Kidney (tissue), 14 donors: ENCODE results near the gene DNASE1L3. TPM values are rescaled to one million over a fixed set of nuclear protein-coding genes. Genes with fewer than 3 reads are reported as not detected.

Experiments
- DNase-seq, 5 donors: peaks; one replicate each; pipeline ENCODE4 v3.0.0-alpha.2; 2013 to 2020
- FAIRE-seq: peaks from 2 replicates; lab custom pipeline; 2012; peaks lifted over from hg19 to GRCh38; lab: Jason Lieb, UNC
- H3K27ac ChIP-seq, 2 donors: one replicate each; pipeline ENCODE4 v1.7.0; 2013; ENCODE audit warnings: low read depth in 2 of 2, low read length in 2 of 2, inconsistent platforms in 1 of 2
- H3K27me3 ChIP-seq: one replicate; pipeline ENCODE4 v1.7.1; 2013; ENCODE audit warnings: low read length, inconsistent platforms; ENCODE audit not compliant: control insufficient read depth, insufficient read depth
- H3K36me3 ChIP-seq, 3 donors: one replicate each; pipeline versions ENCODE4 v1.7.0 to v1.7.1; 2013; ENCODE audit warnings: low read length in 3 of 3, control low read depth in 1 of 3, inconsistent platforms in 1 of 3; ENCODE audit not compliant: insufficient read depth in 3 of 3, control insufficient read depth in 2 of 3
- H3K4me1 ChIP-seq, 3 donors: one replicate each; pipeline versions ENCODE4 v1.7.0 to v1.7.1; 2013; ENCODE audit warnings: low read length in 3 of 3, inconsistent platforms in 1 of 3, low read depth in 1 of 3; ENCODE audit not compliant: control insufficient read depth in 2 of 3, insufficient read depth in 2 of 3
- H3K4me3 ChIP-seq, 3 donors: one replicate each; pipeline versions ENCODE4 v1.7.0 to v1.8.1; 2013; ENCODE audit warnings: low read length in 3 of 3, control low read depth in 1 of 3, inconsistent platforms in 1 of 3
- H3K9ac ChIP-seq, 3 donors: one replicate each; pipeline versions ENCODE4 v1.7.0 to v1.7.1; 2013; ENCODE audit warnings: low read length in 3 of 3, control low read depth in 1 of 3, inconsistent platforms in 1 of 3
- H3K9me3 ChIP-seq, 3 donors: one replicate each; pipeline versions ENCODE4 v1.7.0 to v1.7.1; 2013; ENCODE audit warnings: low read length in 3 of 3, control low read depth in 1 of 3, inconsistent platforms in 1 of 3; ENCODE audit not compliant: control insufficient read depth in 2 of 3, insufficient read depth in 1 of 3
- CTCF ChIP-seq: IDR thresholded peaks from 3 replicates; pipeline ENCODE4 v1.5.1; 2012; ENCODE audit warnings: mild to moderate bottlenecking, moderate library complexity, borderline replicate concordance; ENCODE audit not compliant: insufficient read depth; ENCODE audit errors: extremely low read depth
- intact Hi-C: fragments of 100-400 bp; cut with DNase I; formaldehyde crosslinking; loops from one replicate; pipeline ENCODE4 v1.11.1; 2022
- polyA plus RNA-seq: library from polyadenylated mRNA; stranded (reverse); fragments of 350-450 nt; fragmentation: Illumina TruSeq; extraction: RNeasy Lipid Tissue Mini Kit (QIAGEN cat#74804); gene quantifications from one replicate; pipeline ENCODE4 v1.2.3, GENCODE V29; 2014; ENCODE audit warnings: low read depth, low replicate concordance; ENCODE audit not compliant: insufficient read depth
- total RNA-seq: library from RNA; stranded (reverse); fragmentation: NEBNext Ultra II Directional; extraction: Animal tissue kit (Norgen Biotek cat#: 25700); gene quantifications from one replicate; pipeline ENCODE4 v1.2.1, GENCODE V29; 2021
- donor health status: control.
- donor health status: control.
- donor health status: control.
- donor health status: control.
- donor health status: control.
- donor health status: DM: yes; HTN: yes; CAD: no.
- donor health status: Normal renal cell carcinoma (clear cell type).

DNASE1L3 gene
- total and polyA plus RNA-seq, 2 donors from 2014 or later = 24.9 to 27.5 TPM

DNA sequence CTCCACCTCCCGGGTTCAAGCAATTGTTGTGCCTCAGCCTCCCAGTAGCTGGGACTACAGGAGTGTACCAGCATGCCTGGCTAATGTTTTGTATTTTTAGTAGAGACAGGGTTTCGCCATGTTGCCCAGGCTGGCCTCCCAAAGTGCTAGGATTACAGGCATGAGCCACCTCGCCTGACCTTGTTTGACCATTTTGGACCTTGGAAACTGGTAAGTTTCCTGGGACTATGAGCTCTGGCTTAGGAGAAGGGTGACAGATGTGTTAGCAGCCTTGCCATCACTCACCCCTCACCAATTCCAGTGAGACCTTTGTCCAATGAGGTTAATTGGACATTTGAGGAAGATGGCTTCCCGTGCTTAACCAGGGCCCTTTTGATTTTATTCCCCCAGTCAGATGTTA, 19.9 kb downstream of the DNASE1L3 start:
- DNase-seq (no peak), FAIRE-seq (no peak)
- Histone ChIP-seq H3K36me3 (no peaks in the 10 kb centered on the region), H3K9me3 (no peaks in the 10 kb centered on the region), H3K4me1 (no peaks in the 10 kb centered on the region), H3K27ac (no peak overlapping the region), H3K9ac (no peak overlapping the region), H3K27me3 (no peaks in the 10 kb centered on the region), H3K4me3 (no peak overlapping the region)
- TF ChIP-seq CTCF = no peak
- intact Hi-C loops = no loop called here

DNA sequence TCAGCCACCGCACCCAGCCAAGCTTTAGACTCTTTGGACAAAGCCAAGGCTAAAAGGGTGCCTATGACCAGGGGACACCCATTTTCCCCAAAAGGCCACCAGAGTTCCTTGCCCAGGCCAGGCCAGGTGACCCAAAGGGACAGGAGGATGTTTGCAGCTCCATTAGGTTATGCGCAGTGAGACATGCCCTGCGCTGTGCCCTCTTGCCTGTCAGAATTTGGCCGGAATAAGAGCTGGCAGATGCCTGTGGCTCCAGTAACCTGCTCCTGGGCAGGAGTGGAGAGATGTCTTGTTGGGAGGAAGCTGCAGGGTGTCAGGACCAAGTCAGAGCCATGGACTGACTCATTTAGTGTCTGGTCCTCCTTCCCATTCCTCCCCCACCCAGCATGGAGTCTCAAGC, 20.5 kb downstream of the DNASE1L3 start:
- H3K9ac ChIP-seq = no peak overlapping the region
- no peak overlapping the region for H3K27ac ChIP-seq
- intact Hi-C loops = no loop called here
- TF ChIP-seq CTCF = no peak
- H3K4me3 ChIP-seq = no peak overlapping the region
- no peaks in the 10 kb centered on the region for H3K9me3 ChIP-seq
- no peaks in the 10 kb centered on the region for H3K27me3 ChIP-seq
- DNase-seq (no peak), FAIRE-seq (no peak)
- H3K36me3 ChIP-seq = no peaks in the 10 kb centered on the region
- H3K4me1 ChIP-seq = no peaks in the 10 kb centered on the region

DNA sequence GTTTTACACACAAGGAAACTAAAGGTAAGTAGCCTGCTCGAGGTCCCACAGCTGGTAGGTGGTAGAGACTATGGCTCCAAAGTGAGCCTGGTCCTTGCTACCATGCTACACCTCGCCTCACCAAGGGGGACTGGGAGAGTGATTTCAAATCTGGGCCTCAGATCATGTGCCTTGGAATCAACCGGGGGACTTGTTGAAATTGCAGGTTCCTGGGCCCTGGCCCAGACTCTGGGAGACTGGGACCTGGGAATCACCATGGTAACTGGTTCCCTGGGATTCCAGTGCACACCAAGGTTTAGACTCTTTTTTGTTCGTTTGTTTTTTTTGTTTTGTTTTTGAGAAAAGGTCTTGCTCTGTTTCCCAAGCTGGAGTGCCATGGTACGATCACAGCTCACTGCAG, 21.1 kb downstream of the DNASE1L3 start:
- intact Hi-C loops = loop anchor here (5.0 kb wide), 1 partner anchor 113 kb away; no protein-coding TSS in a partner anchor
- H3K9me3 ChIP-seq = no peaks in the 10 kb centered on the region
- no peak overlapping the region for H3K9ac ChIP-seq
- FAIRE-seq = no peak
- no peak for TF ChIP-seq CTCF
- no peak for DNase-seq
- H3K4me3 ChIP-seq = no peak overlapping the region
- no peaks in the 10 kb centered on the region for H3K4me1 ChIP-seq
- no peaks in the 10 kb centered on the region for H3K36me3 ChIP-seq
- H3K27me3 ChIP-seq = no peaks in the 10 kb centered on the region
- no peak overlapping the region for H3K27ac ChIP-seq

DNA sequence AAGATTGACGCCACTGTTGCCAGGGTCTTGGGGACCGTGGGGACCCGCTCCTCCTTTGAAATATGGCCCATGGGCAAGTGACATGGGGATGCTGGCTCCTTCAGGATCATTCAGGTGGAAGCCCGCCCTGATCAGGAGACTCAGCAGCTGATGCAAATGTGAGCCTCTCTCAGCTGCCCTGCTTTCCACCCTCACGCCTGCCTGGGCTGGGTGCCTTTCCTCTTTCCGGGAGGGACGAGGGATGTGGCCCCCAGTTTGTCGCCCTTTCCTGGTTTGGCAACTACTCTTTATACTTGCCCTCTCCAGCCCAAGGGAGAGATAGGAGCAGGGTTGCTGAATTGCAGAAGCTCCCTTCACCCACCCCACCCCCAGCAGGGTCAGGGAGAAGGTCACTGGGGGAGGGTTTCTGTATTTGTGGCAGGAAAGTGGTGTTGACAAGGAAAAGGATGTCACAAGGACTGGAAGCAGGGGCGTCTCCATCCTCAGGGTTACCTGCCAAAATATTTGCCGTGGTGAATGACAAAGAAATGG, 21.8 kb downstream of the DNASE1L3 start:
- intact Hi-C loops = loop anchor here (5.0 kb wide), 1 partner anchor 113 kb away; no protein-coding TSS in a partner anchor
- Histone ChIP-seq H3K9ac (no peak overlapping the region), H3K4me1 (no peaks in the 10 kb centered on the region), H3K27ac (no peak overlapping the region), H3K4me3 (no peak overlapping the region), H3K27me3 (no peaks in the 10 kb centered on the region), H3K9me3 (no peaks in the 10 kb centered on the region), H3K36me3 (no peaks in the 10 kb centered on the region)
- FAIRE-seq = no peak
- DNase-seq = no peak
- no peak for TF ChIP-seq CTCF
